ENCODE results near the gene CHAMP1.
A peak's percentile ranks its signal among the peaks of the same experiment; 100 is the strongest.
"Not testable (repeated sequence)": the region's sequence is repeated elsewhere in the genome, so short reads cannot be mapped to it uniquely, and the experiment has no call there.

Gene CHAMP1

GRCh38 chr13:114338959-114339358 is 24.7 kb downstream of the CHAMP1 start:
- TF ChIP-seq, protein P1, sequence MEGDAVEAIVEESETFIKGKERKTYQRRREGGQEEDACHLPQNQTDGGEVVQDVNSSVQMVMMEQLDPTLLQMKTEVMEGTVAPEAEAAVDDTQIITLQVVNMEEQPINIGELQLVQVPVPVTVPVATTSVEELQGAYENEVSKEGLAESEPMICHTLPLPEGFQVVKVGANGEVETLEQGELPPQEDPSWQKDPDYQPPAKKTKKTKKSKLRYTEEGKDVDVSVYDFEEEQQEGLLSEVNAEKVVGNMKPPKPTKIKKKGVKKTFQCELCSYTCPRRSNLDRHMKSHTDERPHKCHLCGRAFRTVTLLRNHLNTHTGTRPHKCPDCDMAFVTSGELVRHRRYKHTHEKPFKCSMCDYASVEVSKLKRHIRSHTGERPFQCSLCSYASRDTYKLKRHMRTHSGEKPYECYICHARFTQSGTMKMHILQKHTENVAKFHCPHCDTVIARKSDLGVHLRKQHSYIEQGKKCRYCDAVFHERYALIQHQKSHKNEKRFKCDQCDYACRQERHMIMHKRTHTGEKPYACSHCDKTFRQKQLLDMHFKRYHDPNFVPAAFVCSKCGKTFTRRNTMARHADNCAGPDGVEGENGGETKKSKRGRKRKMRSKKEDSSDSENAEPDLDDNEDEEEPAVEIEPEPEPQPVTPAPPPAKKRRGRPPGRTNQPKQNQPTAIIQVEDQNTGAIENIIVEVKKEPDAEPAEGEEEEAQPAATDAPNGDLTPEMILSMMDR (IDR thresholded peaks at IDR 0.05) = no peak
- H3K4me3 ChIP-seq = no peak overlapping the region
- H3K27me3 ChIP-seq = peaks cover 0 to 8% of the 10 kb centered on the region in 2 donors
- H3K9me3 ChIP-seq = no peaks in the 10 kb centered on the region
- H3K27ac ChIP-seq = no peak overlapping the region
- intact Hi-C loops (cut with DNase I; ENCODE audit: low total_unique reads) = no loop called here
- H3K36me3 ChIP-seq = no peaks in the 10 kb centered on the region
- H3K4me1 ChIP-seq = no peaks in the 10 kb centered on the region
- no peak for DNase-seq

- intact Hi-C loops (cut with DNase I; ENCODE audit: low total_unique reads) = no loop called here
- Histone ChIP-seq H3K4me1 (no peaks in the 10 kb centered on the region), H3K4me3 (no peak overlapping the region), H3K36me3 (no peaks in the 10 kb centered on the region), H3K27me3 (peaks cover 0 to 8% of the 10 kb centered on the region in 2 donors), H3K27ac (no peak overlapping the region), H3K9me3 (no peaks in the 10 kb centered on the region)
- TF ChIP-seq, protein P1 (IDR thresholded peaks at IDR 0.05) = peak; percentile 39 to 55
- DNase-seq = no peak
These were observed 25.7 kb downstream of the CHAMP1 start for GRCh38 chr13:114339857-114340534.

DNA sequence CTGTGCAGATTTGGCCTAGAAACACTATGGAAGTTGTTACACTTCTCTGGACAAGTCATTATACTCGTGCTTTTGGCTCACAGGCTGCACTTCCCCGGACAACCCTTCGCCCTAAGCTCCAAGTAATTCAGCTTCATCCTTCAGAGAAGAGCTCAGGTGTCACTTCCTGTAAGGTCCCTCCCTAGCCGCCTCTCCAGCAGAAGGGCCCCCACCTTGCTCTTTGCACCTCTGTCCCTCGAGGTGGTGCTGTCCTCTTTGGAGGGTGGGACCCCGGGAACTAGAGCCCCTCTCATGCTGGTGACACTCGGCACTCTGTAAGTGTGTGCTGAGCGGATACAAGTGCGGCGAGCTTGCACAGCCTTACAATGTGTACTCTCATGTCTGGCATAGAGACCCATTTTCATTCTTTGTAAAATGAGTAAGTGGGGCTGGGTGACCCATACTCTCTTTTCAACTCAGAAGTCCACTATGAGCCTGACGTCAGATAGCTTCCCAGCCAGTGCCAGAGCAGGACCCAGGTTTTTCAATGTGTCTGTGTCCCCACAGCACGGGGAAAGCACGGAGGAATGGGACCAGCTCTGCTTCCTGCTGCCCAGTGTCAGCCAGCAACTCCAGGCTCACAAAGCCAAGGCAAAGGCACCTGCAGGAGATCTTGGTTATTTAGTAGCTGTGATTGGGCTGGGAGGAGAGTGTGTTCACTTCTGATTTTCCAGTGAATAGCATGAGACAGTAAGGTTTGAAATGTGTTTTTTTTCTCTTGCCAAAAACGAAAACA is 26.9 kb downstream of the CHAMP1 start:
- Histone ChIP-seq H3K36me3 (no peaks in the 10 kb centered on the region), H3K9me3 (no peaks in the 10 kb centered on the region), H3K4me3 (no peak overlapping the region), H3K4me1 (no peaks in the 10 kb centered on the region), H3K27me3 (peaks cover 0 to 8% of the 10 kb centered on the region in 2 donors), H3K27ac (no peak overlapping the region)
- DNase-seq = no peak
- intact Hi-C loops (cut with DNase I; ENCODE audit: low total_unique reads) = no loop called here
- TF ChIP-seq, protein P1 (IDR thresholded peaks at IDR 0.05) = no peak

DNA sequence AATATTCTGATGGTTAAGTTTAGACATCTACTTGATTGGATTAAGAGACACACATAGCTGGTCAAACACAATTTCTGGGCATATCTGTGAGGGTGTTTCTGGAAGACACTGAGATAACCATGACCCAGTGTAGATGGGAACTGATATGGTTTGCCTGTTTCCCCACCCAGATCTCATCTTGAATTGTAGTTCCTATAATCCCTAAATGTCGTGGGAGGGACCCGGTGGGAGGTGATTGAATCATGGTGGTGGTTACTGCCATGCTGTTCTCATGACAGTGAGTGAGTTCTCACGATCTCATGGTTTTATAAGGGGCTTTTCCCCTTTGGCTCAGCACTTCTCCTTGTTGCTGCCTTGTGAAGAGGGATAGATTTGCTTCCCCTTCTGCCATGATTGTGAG is 33.0 kb downstream of the CHAMP1 start:
- H3K36me3 ChIP-seq; H3K27me3 ChIP-seq; intact Hi-C loops (cut with DNase I; ENCODE audit: low total_unique reads); H3K4me1 ChIP-seq; H3K4me3 ChIP-seq; H3K9me3 ChIP-seq; H3K27ac ChIP-seq; DNase-seq: not testable (repeated sequence)

GRCh38 chr13:114352763-114353162 is 38.5 kb downstream of the CHAMP1 start:
- H3K9me3 ChIP-seq; H3K4me3 ChIP-seq; H3K27ac ChIP-seq; H3K27me3 ChIP-seq; H3K4me1 ChIP-seq; intact Hi-C loops (cut with DNase I; ENCODE audit: low total_unique reads); H3K36me3 ChIP-seq; DNase-seq: not testable (repeated sequence)
- TF ChIP-seq, protein P1 (IDR thresholded peaks at IDR 0.05) = peak; percentile 20 to 22

- DNase-seq; H3K9me3 ChIP-seq; H3K4me1 ChIP-seq; H3K36me3 ChIP-seq; H3K4me3 ChIP-seq; H3K27ac ChIP-seq; intact Hi-C loops (cut with DNase I; ENCODE audit: low total_unique reads); H3K27me3 ChIP-seq: not testable (repeated sequence)
These were observed 39.1 kb downstream of the CHAMP1 start for GRCh38 chr13:114353382-114353781.
